Stimulated activated CD8-positive, alpha-beta memory T cell treated with anti-CD3 and anti-CD28 coated beads, Interleukin-12 subunit alpha, Interleukin-12 subunit beta, amount 100 ng/mL, for 4 hours (primary cell): ENCODE measurements around the gene MEGF11.
"Not testable (repeated sequence)": the region's sequence is repeated elsewhere in the genome, so short reads cannot be mapped to it uniquely, and the experiment has no call there.

ENCODE experiments used
- DNase-seq: peaks from one replicate; pipeline ENCODE4 v3.0.0-alpha.2; 2020; ENCODE audit warnings: low read depth

Gene MEGF11

GRCh38 chr15:66275352-66275751, 21.8 kb upstream of the MEGF11 start:
- no peak for DNase-seq

- no peak for DNase-seq
Observed at GRCh38 chr15:66270932-66271331, 17.4 kb upstream of the MEGF11 start.

- no peak for DNase-seq
Observed at GRCh38 chr15:66269326-66270090, 16.0 kb upstream of the MEGF11 start.

- no peak for DNase-seq
Observed at GRCh38 chr15:66264859-66265513, 11.4 kb upstream of the MEGF11 start.

- DNase-seq, result not testable (repeated sequence)
Observed at GRCh38 chr15:66262837-66263236, 9.3 kb upstream of the MEGF11 start.

- DNase-seq, result no peak
Observed at GRCh38 chr15:66261056-66261455, 7.5 kb upstream of the MEGF11 start.

- DNase-seq, result no peak
Observed at GRCh38 chr15:66256692-66257091, 3.1 kb upstream of the MEGF11 start.

GRCh38 chr15:66254951-66255676, 1.6 kb upstream of the MEGF11 start:
- DNase-seq, result no peak

- no peak for DNase-seq
Observed at GRCh38 chr15:66254089-66254950, 770 bp upstream of the MEGF11 start.

GRCh38 chr15:66252685-66253417, 699 bp downstream of the MEGF11 start:
- DNase-seq, result no peak

GRCh38 chr15:66251790-66252684, 1.5 kb downstream of the MEGF11 start:
- DNase-seq, result peak; percentile 9

- DNase-seq, result no peak
Observed at GRCh38 chr15:66251065-66251789, 2.3 kb downstream of the MEGF11 start.

GRCh38 chr15:66249605-66250174, 3.9 kb downstream of the MEGF11 start:
- DNase-seq, result no peak

- no peak for DNase-seq
Observed at GRCh38 chr15:66246937-66247336, 6.6 kb downstream of the MEGF11 start.

GRCh38 chr15:66245832-66246231, 7.7 kb downstream of the MEGF11 start:
- not testable (repeated sequence) for DNase-seq

- no peak for DNase-seq
Observed at GRCh38 chr15:66241908-66242285, 11.7 kb downstream of the MEGF11 start.

- DNase-seq, result no peak
Observed at GRCh38 chr15:66241087-66241907, 12.3 kb downstream of the MEGF11 start.

GRCh38 chr15:66240240-66240794, 13.2 kb downstream of the MEGF11 start:
- DNase-seq, result no peak
